HG03575 (cell line): ENCODE measurements around the gene RHOH.
"Not testable (repeated sequence)": the region's sequence is repeated elsewhere in the genome, so short reads cannot be mapped to it uniquely, and the experiment has no call there.

Experiments used
- ATAC-seq: cut with Tn5 transposase; IDR thresholded peaks from one replicate; pipeline ENCODE4 v1.9.1; 2021; ENCODE audit not compliant: unreplicated experiment, insufficient number of reproducible peaks, low FRiP score; ENCODE audit errors: extremely low read depth

RHOH gene

DNA sequence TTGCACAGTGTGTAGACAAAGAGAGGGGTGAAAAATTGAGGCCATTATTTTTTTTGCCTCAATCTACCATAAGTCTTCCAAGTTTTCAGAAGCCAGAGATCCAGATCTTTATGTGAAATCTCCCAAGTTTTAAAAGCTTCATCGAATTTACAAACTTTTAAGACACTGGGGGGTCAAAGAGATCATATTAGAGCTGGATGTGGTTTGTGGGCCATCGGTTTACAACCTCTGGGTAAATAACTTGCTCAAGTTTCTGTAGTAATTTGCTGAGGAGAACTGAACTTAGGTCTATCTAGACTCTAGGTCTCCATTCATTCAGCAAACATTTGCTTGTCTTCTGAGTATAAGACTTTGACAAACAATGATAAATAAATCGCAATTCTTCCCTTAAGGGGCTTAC is 84.3 kb downstream of the RHOH start:
- ATAC-seq: no peak

DNA sequence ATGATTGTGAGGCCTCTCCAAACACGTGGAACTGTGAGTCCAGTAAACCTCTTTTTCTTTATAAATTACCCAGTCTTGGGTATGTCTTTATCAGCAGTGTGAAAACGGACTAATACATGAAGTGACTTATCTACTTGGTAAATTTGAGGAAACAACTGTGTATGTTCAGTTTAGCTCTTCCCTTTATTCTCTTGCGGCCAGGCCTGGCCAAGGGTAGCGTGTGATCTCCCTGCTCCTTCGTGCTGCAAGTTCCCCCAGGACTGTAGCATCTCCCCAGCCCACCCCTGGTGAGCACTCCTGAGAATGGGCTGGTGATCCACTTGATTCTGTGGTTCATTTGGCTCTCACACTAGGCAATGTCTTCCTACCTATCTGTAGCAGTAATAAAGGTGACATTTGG is 85.1 kb downstream of the RHOH start:
- no peak for ATAC-seq

DNA sequence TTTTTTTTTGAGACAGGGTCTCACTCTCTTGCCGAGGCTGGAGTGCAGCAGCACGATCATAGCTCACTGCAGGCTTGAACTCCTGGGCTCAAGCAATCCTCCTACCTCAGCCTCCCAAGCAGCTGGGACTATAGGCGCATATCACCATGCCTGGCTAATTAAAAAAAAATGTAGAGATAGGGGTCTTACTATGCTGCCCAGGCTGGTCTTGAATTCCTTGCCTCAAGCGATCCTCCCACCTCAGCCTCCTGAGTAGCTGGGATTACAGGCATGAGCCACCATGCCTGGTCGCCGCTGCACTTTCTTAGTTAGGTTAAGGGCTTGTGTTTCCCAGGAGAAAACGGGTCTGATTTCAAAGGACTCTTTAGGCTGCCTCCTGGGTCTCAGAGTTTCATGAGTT is 86.0 kb downstream of the RHOH start:
- ATAC-seq: not testable (repeated sequence)

DNA sequence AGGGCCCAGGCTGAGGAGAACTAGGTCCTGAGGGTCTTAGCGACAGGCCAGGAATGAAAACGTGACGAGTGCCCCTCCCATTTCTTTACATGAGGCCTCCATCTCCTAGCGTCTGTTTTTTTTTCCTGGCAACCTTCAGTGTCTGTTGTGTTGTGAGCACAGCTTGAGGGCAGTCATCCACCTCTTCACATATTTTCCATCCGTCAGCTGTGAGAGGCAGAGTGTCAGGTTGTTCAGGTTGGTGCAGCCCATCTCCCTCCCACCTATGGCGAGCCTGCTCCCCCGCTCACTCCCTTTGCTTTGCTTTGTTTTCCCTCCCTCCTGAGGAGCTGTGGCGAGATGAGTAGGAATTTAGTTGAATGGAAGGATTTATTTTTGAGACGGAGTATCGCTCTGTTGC is 86.6 kb downstream of the RHOH start:
- ATAC-seq: no peak

DNA sequence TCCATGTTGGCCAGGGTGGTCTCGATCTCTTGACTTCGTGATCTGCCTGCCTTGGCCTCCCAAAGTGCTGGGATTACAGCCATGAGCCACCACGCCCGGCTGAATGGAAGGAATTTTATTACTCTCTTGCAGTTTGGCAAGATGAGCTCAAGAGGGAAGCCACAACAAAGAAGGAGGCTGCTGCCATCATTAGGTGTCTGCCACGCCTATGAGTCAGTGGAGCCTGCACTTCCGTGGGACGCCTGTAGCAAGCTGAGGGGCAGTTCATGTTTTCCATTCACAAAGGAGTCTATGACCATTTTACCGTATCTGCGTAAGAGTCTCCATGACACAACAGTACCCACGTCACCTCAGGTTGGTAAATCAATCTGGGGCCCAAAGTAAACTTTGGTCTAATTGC is 87.1 kb downstream of the RHOH start:
- no peak for ATAC-seq

DNA sequence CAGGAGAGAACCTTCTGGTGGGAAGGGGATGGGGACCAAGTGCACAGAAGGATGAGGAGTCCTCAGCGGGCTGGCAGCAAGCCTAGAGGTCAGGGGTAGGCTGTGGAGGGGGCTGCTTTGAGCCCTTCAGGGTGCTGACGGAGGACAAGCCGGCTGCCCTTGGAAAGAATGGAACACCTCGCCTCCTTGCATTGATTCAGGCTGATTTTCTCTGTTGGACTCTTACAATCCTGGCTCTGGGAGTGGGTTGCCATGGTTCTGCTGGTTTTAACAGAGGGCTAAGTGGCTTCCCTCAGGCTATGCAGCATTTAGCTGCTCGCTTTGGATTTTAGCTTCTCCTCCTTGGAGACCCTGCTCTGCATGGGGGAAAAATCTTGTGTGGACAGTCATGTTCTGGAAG is 88.9 kb downstream of the RHOH start:
- ATAC-seq: no peak

DNA sequence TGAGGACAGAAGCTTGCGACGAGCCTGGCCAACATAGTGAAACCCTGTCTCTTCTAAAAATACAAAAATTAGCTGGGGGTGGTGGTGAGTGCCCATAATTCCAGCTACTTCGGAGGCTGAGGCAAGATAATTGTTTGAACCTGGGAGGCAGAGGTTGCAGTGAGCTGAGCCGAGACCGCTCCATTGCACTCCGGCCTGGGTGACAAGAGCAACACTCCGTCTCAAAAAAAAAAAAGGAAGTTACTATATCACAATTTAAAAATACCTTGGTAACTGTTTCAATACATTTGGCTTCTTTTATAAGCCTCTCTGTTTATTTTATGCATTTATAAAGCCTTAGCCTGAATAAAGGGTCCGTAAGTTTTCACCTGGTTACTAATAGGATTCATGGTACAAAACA is 91.7 kb downstream of the RHOH start:
- ATAC-seq: no peak

DNA sequence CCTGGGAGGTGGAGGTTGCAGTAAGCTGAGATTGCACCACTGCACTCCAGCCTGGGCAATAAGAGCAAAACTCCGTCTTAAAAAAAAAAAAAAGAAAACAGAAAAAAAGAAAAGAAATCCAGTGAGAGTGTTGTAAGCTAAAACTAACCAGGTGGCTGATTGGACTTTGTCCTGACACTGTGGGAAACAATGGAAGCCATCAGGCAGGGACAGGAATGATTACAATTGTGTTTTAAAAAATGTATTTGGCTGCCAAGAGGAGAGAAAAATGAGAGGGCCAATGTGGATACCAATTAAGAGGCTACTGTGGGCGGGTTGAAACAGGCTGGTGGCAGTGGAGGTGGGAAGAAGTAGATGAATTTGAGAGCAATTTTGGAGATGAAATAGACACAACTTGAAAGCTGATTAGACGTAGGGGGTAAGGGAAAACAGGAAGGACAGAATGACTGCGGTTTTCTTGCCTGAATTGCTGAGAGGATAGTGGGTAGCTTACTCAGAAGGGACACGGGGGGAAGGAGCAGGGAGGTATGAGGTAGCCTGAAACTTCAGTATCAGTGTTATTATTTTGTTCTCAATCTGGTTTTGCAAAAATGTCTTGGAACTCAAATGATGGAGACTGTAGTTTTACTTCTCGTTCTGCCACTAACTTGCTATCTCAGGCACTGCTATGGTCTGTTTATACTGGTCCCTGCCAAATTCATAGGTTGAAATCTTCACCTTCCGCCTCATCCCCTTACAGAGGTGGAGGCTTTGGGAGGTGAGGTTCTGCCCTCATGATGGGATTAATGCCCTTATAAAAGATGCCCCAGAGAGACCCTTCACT is 92.7 kb downstream of the RHOH start:
- ATAC-seq: no peak

DNA sequence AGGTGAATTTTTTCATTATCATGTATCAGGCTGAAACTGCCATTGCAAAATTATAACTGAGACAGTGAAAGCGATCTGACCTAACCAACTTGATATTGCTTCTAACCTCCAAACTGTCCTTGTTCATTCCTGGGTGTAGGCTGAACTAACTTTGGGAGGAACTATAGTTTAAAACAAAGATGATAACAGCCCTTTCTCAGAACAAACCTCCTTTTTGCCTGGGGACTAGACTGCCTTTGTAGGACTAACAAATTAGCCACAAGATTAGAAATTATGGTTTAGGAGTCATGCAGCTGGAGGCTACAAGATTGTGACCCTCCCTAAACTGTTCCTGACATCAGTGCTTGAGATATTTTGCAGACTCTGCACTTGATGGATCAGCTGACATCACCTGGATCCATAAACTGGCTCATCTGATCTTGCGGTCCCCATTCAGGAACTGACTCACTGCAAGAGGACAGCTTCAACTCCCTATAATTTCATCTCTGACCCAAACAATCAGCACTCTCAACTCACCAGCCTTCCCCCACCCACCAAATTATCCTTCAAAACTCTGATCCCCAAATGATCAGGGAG is 93.9 kb downstream of the RHOH start:
- ATAC-seq: not testable (repeated sequence)

DNA sequence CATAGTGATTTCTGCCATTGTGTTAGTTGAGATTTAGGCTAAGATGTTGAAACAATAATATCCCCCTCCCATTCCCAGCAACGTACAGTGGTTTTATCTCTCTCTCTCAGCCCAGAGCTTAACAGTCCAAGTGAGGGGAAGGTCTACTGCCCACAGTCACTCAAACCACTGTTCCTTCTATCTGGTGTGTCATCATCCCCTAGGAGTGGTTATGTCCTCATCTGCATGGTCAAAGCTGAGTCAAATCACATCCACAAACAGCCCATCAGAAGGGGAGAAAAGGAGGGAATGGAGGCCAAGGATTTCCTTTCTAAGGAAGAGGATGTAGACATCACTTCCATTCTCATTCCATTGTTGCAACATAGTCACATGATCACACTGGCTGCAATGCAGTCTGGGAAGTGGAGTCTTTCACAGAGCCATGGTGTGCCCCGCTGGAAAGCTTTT is 95.5 kb downstream of the RHOH start:
- no peak for ATAC-seq

DNA sequence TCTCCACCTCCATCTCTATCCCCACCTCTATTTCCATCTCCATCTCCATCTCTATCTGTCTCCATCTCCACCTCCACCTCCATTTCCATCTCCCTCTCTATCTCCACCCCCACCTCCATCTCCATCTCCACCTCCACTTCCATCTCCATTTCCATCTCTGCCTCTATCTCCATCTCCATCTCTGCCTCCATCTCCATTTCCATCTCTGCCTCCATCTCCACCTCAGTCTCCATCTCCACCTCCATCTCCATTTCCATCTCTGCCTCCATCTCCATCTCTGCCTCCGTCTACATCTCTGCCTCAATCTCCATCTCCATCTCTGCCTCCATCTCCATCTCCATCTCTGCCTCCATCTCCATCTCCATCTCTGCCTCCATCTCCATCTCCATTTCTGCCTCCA is 97.5 kb downstream of the RHOH start:
- ATAC-seq: no peak

DNA sequence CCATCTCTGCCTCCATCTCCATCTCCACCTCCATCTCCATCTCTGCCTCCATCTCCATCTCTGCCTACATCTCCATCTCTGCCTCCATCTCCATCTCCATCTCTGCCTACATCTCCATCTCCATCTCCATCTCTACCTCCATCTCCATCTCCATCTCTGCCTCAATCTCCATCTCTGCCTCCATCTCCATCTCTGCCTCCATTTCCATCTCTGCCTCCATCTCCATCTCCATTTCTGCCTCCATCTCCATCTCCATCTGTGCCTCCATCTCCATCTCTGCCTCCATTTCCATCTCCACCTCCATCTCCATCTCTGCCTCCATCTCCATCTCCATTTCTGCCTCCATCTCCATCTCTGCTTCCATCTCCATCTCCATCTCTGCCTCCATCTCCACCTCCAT is 98.2 kb downstream of the RHOH start:
- not testable (repeated sequence) for ATAC-seq

DNA sequence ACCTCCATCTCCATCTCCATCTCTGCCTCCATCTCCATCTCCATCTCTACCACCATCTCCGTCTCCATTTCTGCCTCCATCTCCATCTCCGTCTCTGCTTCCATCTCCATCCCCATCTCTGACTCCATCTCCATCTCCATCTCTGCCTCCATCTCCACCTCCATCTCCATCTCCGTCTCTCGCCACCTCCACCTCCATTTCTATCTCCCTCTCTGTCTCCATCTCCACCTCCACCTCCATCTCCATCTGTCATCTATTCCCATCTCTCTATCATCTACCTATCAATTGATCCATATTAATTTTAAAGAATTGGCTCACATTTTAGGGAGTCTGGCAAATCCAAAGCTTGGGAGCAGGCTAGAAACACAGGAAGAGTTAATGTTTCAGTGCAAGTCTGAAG is 98.7 kb downstream of the RHOH start:
- no peak for ATAC-seq
